B cell (primary cell): ENCODE measurements around the gene BTRC.

Experiments used
- CTCF ChIP-seq: fragments of 200-600 bp; IDR thresholded peaks from one replicate; pipeline ENCODE4 v1.8.0; 2022; ENCODE audit warnings: antibody characterized with exemption, mild to moderate bottlenecking
- EZH2 ChIP-seq: IDR thresholded peaks from 2 replicates; pipeline ENCODE4 v1.6.1; 2012; ENCODE audit warnings: borderline replicate concordance, low read depth, mild to moderate bottlenecking, moderate library complexity, low read length; ENCODE audit not compliant: insufficient read depth, poor library complexity, severe bottlenecking

- no peak for TF ChIP-seq CTCF
- no peak for TF ChIP-seq EZH2
Observed at GRCh38 chr10:101452593-101452992, 98.6 kb downstream of the BTRC start.
